SJCRH30 (cell line): ENCODE measurements around the gene FAM222B. TPM values are rescaled to one million over a fixed set of nuclear protein-coding genes. Genes with fewer than 3 reads are reported as not detected.
"Not testable (repeated sequence)": the region's sequence is repeated elsewhere in the genome, so short reads cannot be mapped to it uniquely, and the experiment has no call there.

Experiments
- DNase-seq, 2 experiments: peaks; one replicate each; pipeline ENCODE4 v3.0.0-alpha.2; 2015 to 2020
- H3K27ac ChIP-seq: fragments of 250-450 bp; sonication (Bioruptor Pico); 2 replicates; pipeline ENCODE4 v1.5.1; 2020; ENCODE audit warnings: mild to moderate bottlenecking, moderate library complexity
- H3K27me3 ChIP-seq: fragments of 250-450 bp; sonication (Bioruptor Pico); 2 replicates; pipeline ENCODE4 v1.5.1; 2020; ENCODE audit warnings: mild to moderate bottlenecking, moderate library complexity
- H3K36me3 ChIP-seq: fragments of 250-450 bp; sonication (Bioruptor Pico); 2 replicates; pipeline ENCODE4 v1.5.1; 2020; ENCODE audit warnings: mild to moderate bottlenecking, moderate library complexity
- H3K4me1 ChIP-seq: fragments of 250-450 bp; sonication (Bioruptor Pico); 2 replicates; pipeline ENCODE4 v1.5.1; 2020; ENCODE audit warnings: mild to moderate bottlenecking, moderate library complexity
- H3K4me3 ChIP-seq: fragments of 250-450 bp; sonication (Bioruptor Pico); 2 replicates; pipeline ENCODE4 v1.5.1; 2020; ENCODE audit warnings: mild to moderate bottlenecking, moderate library complexity
- H3K9me3 ChIP-seq: fragments of 250-450 bp; sonication (Bioruptor Pico); replicated peaks from 2 replicates; pipeline ENCODE4 v1.5.1; 2020; ENCODE audit warnings: mild to moderate bottlenecking, moderate library complexity
- total RNA-seq: library from RNA; depleted of rRNA; stranded (reverse); fragments of >200 nt; shearing (Covaris generic); gene quantifications from 2 replicates; pipeline ENCODE4 v1.2.3, GENCODE V29; 2014

The FAM222B gene
- total RNA-seq, 1 experiment from 2014 or later: 22.8 TPM

GRCh38 chr17:28744104-28744971 is 98.3 kb downstream of the FAM222B start:
- peak overlapping the region; percentile 73 for H3K27ac ChIP-seq
- peaks cover 30% of the 10 kb centered on the region for H3K4me1 ChIP-seq
- H3K27me3 ChIP-seq: no peaks in the 10 kb centered on the region
- DNase-seq: peak; percentile 68 to 72
- peaks cover 39% of the 10 kb centered on the region for H3K36me3 ChIP-seq
- peak overlapping the region; percentile 95 for H3K4me3 ChIP-seq
- H3K9me3 ChIP-seq: no peaks in the 10 kb centered on the region

GRCh38 chr17:28743243-28744103 is 99.1 kb downstream of the FAM222B start, which contains the start of gene TRAF4:
Gene TRAF4 (plus strand): TSS chr17:28744011. CDS start chr17:28744113, 102 bp downstream.
- DNase-seq: peak; percentile 90 to 97
- peak within 1 kb of the TSS; percentile 73 for H3K27ac ChIP-seq
- H3K36me3 ChIP-seq: peaks cover 31% of the 10 kb centered on the region
- H3K27me3 ChIP-seq: no peaks in the 10 kb centered on the region
- no peaks in the 10 kb centered on the region for H3K9me3 ChIP-seq
- H3K4me3 ChIP-seq: peak within 1 kb of the TSS; percentile 95
- H3K4me1 ChIP-seq: peaks cover 30% of the 10 kb centered on the region

- H3K27me3 ChIP-seq: no peaks in the 10 kb centered on the region
- peaks cover 24% of the 10 kb centered on the region for H3K4me1 ChIP-seq
- H3K9me3 ChIP-seq: no peaks in the 10 kb centered on the region
- no peak overlapping the region for H3K4me3 ChIP-seq
- H3K27ac ChIP-seq: peak overlapping the region; percentile 27; the same call in 1 of the 2 replicates
- H3K36me3 ChIP-seq: peaks cover 14% of the 10 kb centered on the region; the same call in 1 of the 2 replicates
- DNase-seq: peak; percentile 49 to 68
Measured at GRCh38 chr17:28741358-28742349, 100.9 kb downstream of the FAM222B start.

GRCh38 chr17:28740406-28741357 is 101.9 kb downstream of the FAM222B start:
- no peaks in the 10 kb centered on the region for H3K9me3 ChIP-seq
- H3K4me3 ChIP-seq: no peak overlapping the region
- H3K27ac ChIP-seq: no peak overlapping the region
- H3K36me3 ChIP-seq: peaks cover 5% of the 10 kb centered on the region; the same call in 1 of the 2 replicates
- DNase-seq: no peak
- peaks cover 14% of the 10 kb centered on the region for H3K4me1 ChIP-seq
- no peaks in the 10 kb centered on the region for H3K27me3 ChIP-seq

- no peaks in the 10 kb centered on the region for H3K36me3 ChIP-seq
- no peaks in the 10 kb centered on the region for H3K27me3 ChIP-seq
- no peak for DNase-seq
- H3K27ac ChIP-seq: no peak overlapping the region
- H3K9me3 ChIP-seq: no peaks in the 10 kb centered on the region
- no peak overlapping the region for H3K4me3 ChIP-seq
- H3K4me1 ChIP-seq: peaks cover 12% of the 10 kb centered on the region
Measured at GRCh38 chr17:28738680-28739384, 103.8 kb downstream of the FAM222B start.

GRCh38 chr17:28737770-28738679 is 104.6 kb downstream of the FAM222B start:
- Histone ChIP-seq H3K4me1 (peaks cover 12% of the 10 kb centered on the region), H3K9me3 (no peaks in the 10 kb centered on the region), H3K27me3 (no peaks in the 10 kb centered on the region), H3K36me3 (no peaks in the 10 kb centered on the region), H3K4me3 (no peak overlapping the region), H3K27ac (no peak overlapping the region)
- no peak for DNase-seq

- no peak for DNase-seq
- Histone ChIP-seq H3K36me3 (no peaks in the 10 kb centered on the region), H3K27me3 (no peaks in the 10 kb centered on the region), H3K4me1 (peaks cover 11% of the 10 kb centered on the region), H3K4me3 (no peak overlapping the region), H3K27ac (no peak overlapping the region), H3K9me3 (no peaks in the 10 kb centered on the region)
Measured at GRCh38 chr17:28737316-28737715, 105.3 kb downstream of the FAM222B start.

- DNase-seq, H3K4me3 ChIP-seq, H3K4me1 ChIP-seq, H3K27me3 ChIP-seq, H3K9me3 ChIP-seq, H3K27ac ChIP-seq, H3K36me3 ChIP-seq: not testable (repeated sequence)
Measured at GRCh38 chr17:28735913-28736769, 106.4 kb downstream of the FAM222B start.

GRCh38 chr17:28735242-28735722 is 107.3 kb downstream of the FAM222B start:
- H3K36me3 ChIP-seq: no peaks in the 10 kb centered on the region
- H3K9me3 ChIP-seq: no peaks in the 10 kb centered on the region
- H3K4me1 ChIP-seq: no peaks in the 10 kb centered on the region
- DNase-seq: no peak
- H3K27ac ChIP-seq: no peak overlapping the region
- H3K27me3 ChIP-seq: no peaks in the 10 kb centered on the region
- no peak overlapping the region for H3K4me3 ChIP-seq

GRCh38 chr17:28734712-28735241 is 107.8 kb downstream of the FAM222B start:
- no peaks in the 10 kb centered on the region for H3K27me3 ChIP-seq
- no peaks in the 10 kb centered on the region for H3K9me3 ChIP-seq
- no peak overlapping the region for H3K27ac ChIP-seq
- no peak for DNase-seq
- H3K36me3 ChIP-seq: no peaks in the 10 kb centered on the region
- no peak overlapping the region for H3K4me3 ChIP-seq
- no peaks in the 10 kb centered on the region for H3K4me1 ChIP-seq

- Histone ChIP-seq H3K4me3 (no peak overlapping the region), H3K36me3 (no peaks in the 10 kb centered on the region), H3K27ac (no peak overlapping the region), H3K4me1 (no peaks in the 10 kb centered on the region), H3K9me3 (no peaks in the 10 kb centered on the region), H3K27me3 (no peaks in the 10 kb centered on the region)
- no peak for DNase-seq
Measured at GRCh38 chr17:28733346-28733745, 109.2 kb downstream of the FAM222B start.
